HFFc6 (cell line): ENCODE results near the gene SLC24A4. TPM values are rescaled to one million over a fixed set of nuclear protein-coding genes. Genes with fewer than 3 reads are reported as not detected.

Experiments
- DNase-seq: peaks from one replicate; pipeline ENCODE4 v3.0.0-alpha.2; 2018
- H3K27ac Mint-ChIP-seq: 2 replicates; pipeline ENCODE4 v1.8.0; 2020; ENCODE audit warnings: mild to moderate bottlenecking, mixed read lengths
- H3K27me3 Mint-ChIP-seq: 2 replicates; pipeline ENCODE4 v1.8.0; 2021; ENCODE audit warnings: mild to moderate bottlenecking, moderate library complexity, mixed read lengths; ENCODE audit not compliant: insufficient read depth
- H3K36me3 Mint-ChIP-seq: 2 replicates; pipeline ENCODE4 v1.8.0; 2021; ENCODE audit warnings: low read depth, mixed read lengths
- H3K4me1 Mint-ChIP-seq: 2 replicates; pipeline ENCODE4 v1.8.0; 2020; ENCODE audit warnings: low read depth, mixed read lengths
- H3K4me3 Mint-ChIP-seq: 2 replicates; pipeline ENCODE4 v1.8.0; 2020; ENCODE audit warnings: mild to moderate bottlenecking, moderate library complexity, mixed read lengths
- H3K9me3 Mint-ChIP-seq: 2 replicates; pipeline ENCODE4 v1.8.0; 2020; ENCODE audit warnings: mild to moderate bottlenecking, mixed read lengths
- CTCF ChIP-seq: fragments of 200-600 bp; sonication (generic); IDR thresholded peaks from 2 replicates; pipeline ENCODE4 v1.5.0; 2021; ENCODE audit warnings: antibody characterized with exemption, mild to moderate bottlenecking
- total RNA-seq, 6 experiments: library from RNA; stranded (reverse); fragmentation: NEBNext Ultra II Directional; extraction: Animal tissue kit (Norgen Biotek cat#: 25700); gene quantifications; 2 replicates in 1 of 6; 3 replicates in 5 of 6; pipeline ENCODE4 v1.2.3, GENCODE V29; 2021

Gene SLC24A4
- total RNA-seq, 6 experiments from 2014 or later: not detected

DNA sequence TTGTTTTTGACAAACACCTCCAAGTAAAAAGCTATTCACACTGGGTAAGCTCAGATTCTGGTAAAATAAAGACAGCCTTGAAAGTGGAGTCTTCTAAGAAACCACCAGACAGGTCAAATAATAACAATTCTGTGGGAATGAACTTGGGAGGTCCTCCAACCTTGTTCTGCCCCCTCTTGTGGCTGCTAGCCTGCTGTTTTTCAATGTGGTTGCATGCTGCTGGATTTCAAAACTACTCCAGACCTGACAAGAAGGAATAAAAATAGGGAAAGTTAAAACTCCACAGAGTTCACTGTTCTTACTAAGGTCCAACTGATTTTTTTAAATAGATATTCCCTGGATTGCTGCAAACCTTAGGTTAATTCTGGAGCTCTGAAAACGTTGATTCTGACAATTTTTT is 158.4 kb downstream of the SLC24A4 start:
- no peak for DNase-seq
- Mint-ChIP-seq H3K4me1 (no peaks in the 10 kb centered on the region), H3K27ac (no peak overlapping the region), H3K4me3 (no peak overlapping the region), H3K27me3 (peaks cover 6% of the 10 kb centered on the region; the same call in 1 of the 2 replicates), H3K36me3 (no peaks in the 10 kb centered on the region), H3K9me3 (peaks cover 6% of the 10 kb centered on the region)
- peak; percentile 62 for TF ChIP-seq CTCF

DNA sequence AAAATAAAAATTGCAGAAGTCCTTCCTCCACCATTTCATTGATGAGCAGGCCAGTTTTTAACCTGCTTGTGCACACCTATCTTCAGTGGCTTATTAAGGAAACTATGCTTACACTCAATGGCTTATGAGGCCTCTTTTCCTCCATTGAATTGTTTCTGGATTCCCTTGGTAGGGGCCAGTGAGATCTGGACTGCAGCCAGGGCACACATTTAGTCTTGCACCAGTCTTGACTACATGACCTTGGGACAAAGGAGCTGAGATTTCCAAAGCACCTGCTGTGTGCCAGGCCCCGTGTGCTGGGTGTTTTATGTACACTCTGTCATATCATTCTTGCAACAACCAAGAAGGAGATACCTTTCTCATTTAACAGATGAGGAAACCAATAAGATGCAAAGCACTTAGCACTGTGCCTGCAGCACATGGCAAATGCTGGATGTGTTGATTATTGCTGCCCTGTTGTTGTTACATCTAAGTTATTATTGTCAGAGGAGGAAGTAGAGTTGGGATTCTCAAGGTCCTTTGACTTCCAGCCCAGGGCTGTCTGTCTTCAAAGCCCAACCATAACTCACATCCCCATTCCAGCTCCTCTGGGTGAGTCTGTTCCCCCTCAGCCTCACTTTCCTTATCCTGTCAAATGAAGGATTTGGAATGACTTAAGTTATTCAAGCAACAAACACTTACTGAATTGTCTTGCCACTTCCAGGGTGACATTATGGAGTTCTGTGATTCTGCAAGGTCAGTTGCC is 159.0 kb downstream of the SLC24A4 start:
- peaks cover 2% of the 10 kb centered on the region; the same call in 1 of the 2 replicates for H3K4me1 Mint-ChIP-seq
- peaks cover 6% of the 10 kb centered on the region for H3K9me3 Mint-ChIP-seq
- H3K4me3 Mint-ChIP-seq: no peak overlapping the region
- no peak overlapping the region for H3K27ac Mint-ChIP-seq
- TF ChIP-seq CTCF: no peak
- peaks cover 6% of the 10 kb centered on the region; the same call in 1 of the 2 replicates for H3K27me3 Mint-ChIP-seq
- DNase-seq: no peak
- no peaks in the 10 kb centered on the region for H3K36me3 Mint-ChIP-seq

- no peak overlapping the region for H3K4me3 Mint-ChIP-seq
- peaks cover 6% of the 10 kb centered on the region; the same call in 1 of the 2 replicates for H3K27me3 Mint-ChIP-seq
- H3K27ac Mint-ChIP-seq: no peak overlapping the region
- DNase-seq: no peak
- TF ChIP-seq CTCF: no peak
- peaks cover 6% of the 10 kb centered on the region; the same call in 1 of the 2 replicates for H3K4me1 Mint-ChIP-seq
- H3K9me3 Mint-ChIP-seq: peaks cover 6% of the 10 kb centered on the region
- H3K36me3 Mint-ChIP-seq: no peaks in the 10 kb centered on the region
Observed at GRCh38 chr14:92482621-92483319, 159.8 kb downstream of the SLC24A4 start.

- Mint-ChIP-seq H3K36me3 (no peaks in the 10 kb centered on the region), H3K4me1 (peaks cover 6% of the 10 kb centered on the region; the same call in 1 of the 2 replicates), H3K27ac (no peak overlapping the region), H3K27me3 (peaks cover 6% of the 10 kb centered on the region; the same call in 1 of the 2 replicates), H3K4me3 (no peak overlapping the region), H3K9me3 (no peaks in the 10 kb centered on the region)
- TF ChIP-seq CTCF: no peak
- DNase-seq: no peak
Observed at GRCh38 chr14:92484132-92484823, 161.3 kb downstream of the SLC24A4 start.

- peaks cover 15% of the 10 kb centered on the region for H3K4me1 Mint-ChIP-seq
- H3K36me3 Mint-ChIP-seq: no peaks in the 10 kb centered on the region
- no peaks in the 10 kb centered on the region for H3K9me3 Mint-ChIP-seq
- H3K27ac Mint-ChIP-seq: no peak overlapping the region; the same call in 1 of the 2 replicates
- H3K27me3 Mint-ChIP-seq: peaks cover 6% of the 10 kb centered on the region; the same call in 1 of the 2 replicates
- TF ChIP-seq CTCF: no peak
- DNase-seq: no peak
- H3K4me3 Mint-ChIP-seq: no peak overlapping the region
Observed at GRCh38 chr14:92486881-92487280, 163.9 kb downstream of the SLC24A4 start.
